Peyer's patch (tissue), 4 donors: ENCODE results near the gene TSPAN33.

Experiments used
- CTCF ChIP-seq, 6 experiments: fragments of 450-650 bp in 4 of 6; fragments of 200-600 bp in 2 of 6; sonication (generic) in 1 of 6; IDR thresholded peaks; one replicate each; pipeline ENCODE4 v1.5.1; 2017 to 2019; ENCODE audit warnings: antibody characterized with exemption in 6 of 6, mild to moderate bottlenecking in 3 of 6, moderate library complexity in 1 of 6
- POLR2A ChIP-seq, 2 donors: fragments of 450-650 bp; IDR thresholded peaks; one replicate each; pipeline ENCODE4 v1.5.1; 2017; ENCODE audit warnings: antibody characterized with exemption in 2 of 2, mild to moderate bottlenecking in 2 of 2, moderate library complexity in 2 of 2

- TF ChIP-seq POLR2A (IDR thresholded peaks at IDR 0.05) (no peak), CTCF (IDR thresholded peaks at IDR 0.05) (no peak)
Observed at GRCh38 chr7:129205987-129206785, 61.7 kb downstream of the TSPAN33 start.
